RWPE1 (cell line): ENCODE results near the gene GOLGA7B.

ENCODE experiments used
- CTCF ChIA-PET: fragments of 350-600 bp; sonication (Branson Sonifier 250); formaldehyde crosslinking; extraction: SDS; loops from one replicate; lab custom pipeline; 2021; lab: Yijun Ruan, JAX
- POLR2A ChIA-PET: fragments of 400-600 bp; formaldehyde crosslinking; extraction: SDS; loops from one replicate; lab custom pipeline; 2020; ENCODE audit warnings: antibody characterized with exemption; ENCODE audit not compliant: low non-redundant PET; lab: Yijun Ruan, JAX
- DNase-seq: peaks from one replicate; pipeline ENCODE4 v3.0.0; 2012; ENCODE audit warnings: low spot score
- H3K27ac ChIP-seq: fragments of 450-650 bp; 2 replicates; pipeline ENCODE4 v1.5.1; 2017
- CTCF ChIP-seq: fragments of 450-650 bp; conservative IDR thresholded peaks from 2 replicates; pipeline ENCODE4 v1.5.1; 2017; ENCODE audit warnings: low read depth, mild to moderate bottlenecking

The GOLGA7B gene

DNA sequence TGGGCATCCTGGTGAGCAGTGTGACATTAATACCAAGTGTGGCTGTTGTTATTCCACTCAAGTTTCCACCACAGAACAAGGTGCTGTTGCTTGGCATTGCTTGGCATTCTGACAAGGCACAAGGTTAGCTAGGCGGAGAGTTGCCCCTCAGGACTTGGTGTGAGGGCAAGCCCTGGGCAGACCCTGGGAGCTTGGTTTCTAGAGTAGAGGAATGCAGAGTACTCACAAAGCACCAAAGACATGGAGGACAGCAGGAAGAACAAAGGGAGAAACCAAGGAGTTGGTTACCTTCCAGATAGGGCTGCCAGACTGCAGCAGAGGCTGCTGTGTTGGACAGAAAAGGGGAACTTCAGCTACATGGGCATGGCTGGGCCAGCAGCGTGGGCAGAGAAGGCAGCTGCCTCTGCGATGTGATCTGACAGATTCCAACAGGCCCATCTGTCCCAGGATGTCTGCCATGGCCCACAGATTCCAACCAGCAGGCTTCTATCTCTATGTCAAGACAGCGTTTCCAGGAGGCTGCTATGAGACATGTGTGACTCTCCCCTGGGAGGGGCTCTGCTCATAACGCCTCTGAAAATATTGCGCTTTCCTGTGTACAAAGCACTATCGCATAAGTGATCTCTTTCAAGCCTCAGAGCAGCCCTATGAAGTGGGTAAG is 1.8 kb downstream of the GOLGA7B start:
- TF ChIP-seq CTCF = no peak
- CTCF ChIA-PET = interaction anchor here (1.0 to 1.5 kb wide), 2 partner anchors 17 to 60 kb away, joined by 4 to 11 read pairs; no protein-coding TSS in a partner anchor
- POLR2A ChIA-PET = no interaction called here
- H3K27ac ChIP-seq = no peak overlapping the region
- no peak for DNase-seq

DNA sequence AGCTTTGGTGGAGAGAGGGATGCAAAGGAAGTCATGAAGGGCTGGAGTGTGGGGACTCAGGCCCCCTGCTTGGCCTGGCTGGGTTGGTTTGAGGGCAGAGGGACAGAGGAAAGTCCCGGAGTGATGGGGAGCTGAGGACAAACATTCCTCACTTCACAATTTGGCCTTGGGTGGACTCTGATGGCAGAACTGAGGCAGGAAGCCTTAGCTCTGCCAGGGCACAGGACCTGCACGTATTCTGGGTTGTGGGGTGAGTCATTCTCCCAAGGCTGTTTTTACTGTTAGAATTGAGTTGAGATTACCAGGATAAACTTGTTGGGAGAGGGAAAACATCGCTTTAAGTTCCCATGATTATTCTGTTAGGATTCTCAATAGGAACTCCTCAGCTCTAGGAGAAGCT is 2.6 kb downstream of the GOLGA7B start:
- DNase-seq = no peak
- TF ChIP-seq CTCF = no peak
- ChIA-PET POLR2A (no interaction called here), CTCF (no interaction called here)
- H3K27ac ChIP-seq = no peak overlapping the region

GRCh38 chr10:97852840-97853405 is 3.3 kb downstream of the GOLGA7B start:
- DNase-seq = no peak
- ChIA-PET POLR2A (no interaction called here), CTCF (no interaction called here)
- no peak overlapping the region for H3K27ac ChIP-seq
- TF ChIP-seq CTCF = no peak

- CTCF ChIA-PET = interaction anchor here (0.6 to 1.3 kb wide), 2 partner anchors 33 to 63 kb away, joined by 3 to 6 read pairs; no protein-coding TSS in a partner anchor
These were observed 5.1 kb downstream of the GOLGA7B start for GRCh38 chr10:97854743-97855142.

GRCh38 chr10:97858001-97858439 is 8.4 kb downstream of the GOLGA7B start:
- ChIA-PET CTCF (interaction anchor here (4.3 kb wide), 1 partner anchor 12 kb away, joined by 29 read pairs; no protein-coding TSS in a partner anchor), POLR2A (no interaction called here)
- H3K27ac ChIP-seq = no peak overlapping the region
- DNase-seq = no peak
- no peak for TF ChIP-seq CTCF

More at GRCh38 chr10:97854743-97855142, 5.1 kb downstream of the GOLGA7B start:
- no peak for DNase-seq
- POLR2A ChIA-PET = no interaction called here
- H3K27ac ChIP-seq = no peak overlapping the region
- no peak for TF ChIP-seq CTCF

GRCh38 chr10:97861097-97861750 is 11.6 kb downstream of the GOLGA7B start:
- POLR2A ChIA-PET = no interaction called here
- DNase-seq = peak; percentile 88
- CTCF ChIA-PET = interaction anchor here (2.0 to 4.3 kb wide), 3 partner anchors 8 to 69 kb away, joined by 14 to 29 read pairs (median 18); no protein-coding TSS in a partner anchor
- TF ChIP-seq CTCF = no peak
- H3K27ac ChIP-seq = no peak overlapping the region
